Astrocyte of the cerebellum (primary cell): ENCODE measurements around the gene UST.

ENCODE experiments used
- DNase-seq: peaks from one replicate; pipeline ENCODE4 v3.0.0-alpha.2; 2011; ENCODE audit warnings: low read depth
- H3K4me3 ChIP-seq: 2 replicates; pipeline ENCODE4 v1.5.1; 2011; ENCODE audit warnings: mild to moderate bottlenecking, low read depth, low read length, moderate library complexity
- CTCF ChIP-seq: IDR thresholded peaks from 2 replicates; pipeline ENCODE4 v1.5.1; 2012; ENCODE audit warnings: low read length, low read depth, moderate library complexity, mild to moderate bottlenecking; ENCODE audit errors: missing control alignments
- in situ Hi-C: cut with HindIII; loops from 2 replicates; pipeline ENCODE4 v1.10.0; 2017; ENCODE audit warnings: low sequenced_read_pairs

The UST gene

DNA sequence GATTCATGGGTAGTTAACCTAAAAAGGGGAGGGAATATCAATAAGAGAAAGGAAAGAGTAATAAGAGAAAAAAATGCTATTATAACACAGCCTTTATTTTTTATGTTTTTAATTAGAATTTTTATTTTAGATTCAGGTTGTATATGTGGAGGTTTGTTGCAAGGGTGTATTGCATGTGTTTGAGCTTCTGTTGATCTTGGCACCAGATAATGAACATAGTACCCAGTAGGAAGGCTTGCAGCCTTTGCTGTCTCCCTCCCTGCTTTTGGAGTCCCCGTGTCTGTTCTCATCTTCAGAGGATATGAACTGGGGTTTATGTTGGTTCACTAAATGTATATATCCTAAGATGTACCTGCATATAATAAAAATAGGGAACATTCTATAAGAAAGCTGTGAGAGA is 250.0 kb downstream of the UST start:
- no peak for TF ChIP-seq CTCF
- no peak overlapping the region for H3K4me3 ChIP-seq
- DNase-seq = no peak
- in situ Hi-C loops = no loop called here

- in situ Hi-C loops = no loop called here
- peak; percentile 68 for DNase-seq
- no peak for TF ChIP-seq CTCF
- no peak overlapping the region for H3K4me3 ChIP-seq
These were observed 251.0 kb downstream of the UST start for GRCh38 chr6:148997865-148998264.

- no peak overlapping the region for H3K4me3 ChIP-seq
- no peak for TF ChIP-seq CTCF
- in situ Hi-C loops = no loop called here
- DNase-seq = no peak
These were observed 251.9 kb downstream of the UST start for GRCh38 chr6:148998704-148999103.

DNA sequence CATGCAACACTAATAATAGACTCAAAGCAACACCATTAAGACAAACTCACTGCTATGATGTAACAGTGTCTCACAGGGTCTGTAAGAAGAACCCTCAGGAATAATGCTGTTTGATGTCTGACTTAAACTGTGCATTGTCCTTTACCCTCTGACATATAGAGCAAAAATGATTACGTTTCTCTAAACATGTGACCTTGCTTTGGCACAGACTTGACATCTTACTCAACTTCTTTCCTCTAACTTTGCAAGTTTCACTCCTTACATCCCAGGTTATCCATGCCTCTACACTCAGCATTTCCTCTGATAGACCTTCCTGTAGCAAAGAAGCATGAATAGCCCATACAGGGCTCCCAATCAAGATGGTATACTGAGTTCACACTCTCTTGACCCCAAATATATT is 252.7 kb downstream of the UST start:
- DNase-seq = no peak
- no peak for TF ChIP-seq CTCF
- no peak overlapping the region for H3K4me3 ChIP-seq
- in situ Hi-C loops = no loop called here

GRCh38 chr6:148999929-149000468 is 253.2 kb downstream of the UST start:
- TF ChIP-seq CTCF = no peak
- DNase-seq = peak; percentile 78
- H3K4me3 ChIP-seq = no peak overlapping the region
- in situ Hi-C loops = no loop called here

DNA sequence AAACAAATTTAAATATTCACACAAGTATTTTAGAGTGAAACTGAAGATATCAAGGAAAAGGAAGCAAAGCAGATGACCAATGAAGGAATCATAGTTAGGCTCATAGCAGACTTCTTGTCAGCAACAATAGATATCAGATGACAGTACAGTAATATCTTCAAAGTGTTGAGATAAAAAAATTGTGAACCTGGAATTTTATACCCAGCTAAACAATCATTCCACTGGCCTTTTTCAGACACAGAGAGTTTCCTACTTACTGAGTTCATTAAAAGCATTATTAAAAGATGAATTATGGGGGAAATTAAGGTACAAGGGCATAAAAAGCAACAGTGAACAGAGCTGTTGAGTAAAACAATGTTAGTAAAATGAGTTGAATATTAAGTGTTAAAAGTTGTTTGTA is 254.6 kb downstream of the UST start:
- TF ChIP-seq CTCF = no peak
- no peak overlapping the region for H3K4me3 ChIP-seq
- in situ Hi-C loops = no loop called here

GRCh38 chr6:149003560-149003959 is 256.7 kb downstream of the UST start:
- in situ Hi-C loops = no loop called here
- no peak overlapping the region for H3K4me3 ChIP-seq
- TF ChIP-seq CTCF = no peak
- no peak for DNase-seq

More for the DNA sequence above, 254.6 kb downstream of the UST start:
- no peak for DNase-seq
